Aorta (tissue), 5 donors: ENCODE results near the gene C10orf67. TPM values are rescaled to one million over a fixed set of nuclear protein-coding genes. Genes with fewer than 3 reads are reported as not detected.

Experiments used
- ATAC-seq: fragments of 200-7000 bp; cut with Tn5 transposase; one replicate; pipeline ENCODE4 v1.9.1; 2022; ENCODE audit warnings: moderate library complexity; ENCODE audit not compliant: low FRiP score
- DNase-seq, 2 donors: peaks; one replicate each; pipeline ENCODE4 v3.0.0-alpha.2; 2020
- H3K27ac ChIP-seq, 2 donors: one replicate each; pipeline ENCODE4 v1.5.1; 2013; ENCODE audit warnings: low read length in 2 of 2, mild to moderate bottlenecking in 2 of 2, moderate library complexity in 2 of 2, control low read depth in 1 of 2, inconsistent platforms in 1 of 2, low read depth in 1 of 2
- H3K27me3 ChIP-seq, 2 donors: one replicate each; pipeline ENCODE4 v1.6.1; 2013; ENCODE audit warnings: control low read depth in 1 of 2, low read length in 1 of 2, mild to moderate bottlenecking in 1 of 2, moderate library complexity in 1 of 2; ENCODE audit not compliant: insufficient read depth in 2 of 2, control insufficient read depth in 1 of 2
- H3K36me3 ChIP-seq, 2 donors: one replicate each; pipeline ENCODE4 v1.6.1; 2013; ENCODE audit warnings: control low read depth in 1 of 2, low read length in 1 of 2, mild to moderate bottlenecking in 1 of 2; ENCODE audit not compliant: insufficient read depth in 2 of 2, control insufficient read depth in 1 of 2
- H3K4me1 ChIP-seq, 2 donors: one replicate each; pipeline ENCODE4 v1.6.1; 2013; ENCODE audit warnings: low read length in 2 of 2, control low read depth in 1 of 2, mild to moderate bottlenecking in 1 of 2, moderate library complexity in 1 of 2; ENCODE audit not compliant: insufficient read depth in 2 of 2, control insufficient read depth in 1 of 2
- H3K4me3 ChIP-seq, 2 donors: one replicate each; pipeline ENCODE4 v1.5.1; 2013; ENCODE audit warnings: low read length in 2 of 2, control low read depth in 1 of 2, mild to moderate bottlenecking in 1 of 2
- H3K9me3 ChIP-seq: one replicate; pipeline ENCODE4 v1.6.1; 2013; ENCODE audit warnings: mild to moderate bottlenecking, low read length; ENCODE audit not compliant: control insufficient read depth
- WGBS, 2 donors: extraction: QIAGEN DNeasy Blood & Tissue Kit; methylation state at CpG; one replicate each; pipeline ENCODE4 v1.1.7; 2013; 5-methylcytosine and 5-hydroxymethylcytosine counted together
- intact Hi-C, 2 donors: fragments of 100-400 bp; cut with DNase I; formaldehyde crosslinking; loops; one replicate each; pipeline versions ENCODE4 v1.14.2 to v1.15.0; 2022
- polyA plus RNA-seq, 2 donors: library from polyadenylated mRNA; stranded (reverse); fragments of 200-250 nt; gene quantifications; one replicate each; pipeline ENCODE4 v1.2.3, GENCODE V29; 2013
- total RNA-seq, 2 donors: library from RNA; stranded (reverse); fragmentation: NEBNext Ultra II Directional; extraction: Animal tissue kit (Norgen Biotek cat#: 25700); gene quantifications; one replicate each; pipeline ENCODE4 v1.2.1, GENCODE V29; 2021
- donor health status: healthy with polysubstance abuse.
- donor health status: Bipolar disorder and iron deficiency.
- donor health status: DM: no; HTN: no; CAD: no.
- donor health status: DM: no; HTN: no; CAD: no.
- donor health status: DM: yes; HTN: yes; CAD: no.

C10orf67 gene
- total and polyA plus RNA-seq, 4 donors, result not detected

- Histone ChIP-seq H3K27ac (no peak overlapping the region), H3K27me3 (no peaks in the 10 kb centered on the region), H3K4me1 (no peaks in the 10 kb centered on the region), H3K9me3 (no peaks in the 10 kb centered on the region), H3K36me3 (no peaks in the 10 kb centered on the region), H3K4me3 (no peak overlapping the region)
- WGBS, 2 donors, result 58 to 67% methylated on average over 3 of the region's 3 CpGs
- DNase-seq, result no peak
- ATAC-seq, result no peak
- intact Hi-C loops, result no loop called here
These were observed 35.1 kb upstream of the C10orf67 start for GRCh38 chr10:23379686-23380085.

- ATAC-seq, result no peak
- no peak overlapping the region for H3K4me3 ChIP-seq
- DNase-seq, result peak in 1 of 2 donors; percentile 56
- no peak overlapping the region for H3K27ac ChIP-seq
- intact Hi-C loops, result no loop called here
- 83 to 86% methylated on average over 3 of the region's 3 CpGs for WGBS, 2 donors
- H3K36me3 ChIP-seq, result no peaks in the 10 kb centered on the region
- H3K27me3 ChIP-seq, result no peaks in the 10 kb centered on the region
- H3K4me1 ChIP-seq, result no peaks in the 10 kb centered on the region
- no peaks in the 10 kb centered on the region for H3K9me3 ChIP-seq
These were observed 31.6 kb upstream of the C10orf67 start for GRCh38 chr10:23376229-23376655.

- intact Hi-C loops, result no loop called here
- H3K27ac ChIP-seq, result no peak overlapping the region
- no peaks in the 10 kb centered on the region for H3K9me3 ChIP-seq
- ATAC-seq (no peak), DNase-seq (no peak)
- no peaks in the 10 kb centered on the region for H3K36me3 ChIP-seq
- no peak overlapping the region for H3K4me3 ChIP-seq
- H3K4me1 ChIP-seq, result no peaks in the 10 kb centered on the region
- WGBS, 2 donors, result 88 to 90% methylated on average over 4 of the region's 4 CpGs
- H3K27me3 ChIP-seq, result no peaks in the 10 kb centered on the region
These were observed 30.8 kb upstream of the C10orf67 start for GRCh38 chr10:23375366-23375765.

- H3K4me1 ChIP-seq, result no peaks in the 10 kb centered on the region
- no peaks in the 10 kb centered on the region for H3K9me3 ChIP-seq
- no peaks in the 10 kb centered on the region for H3K36me3 ChIP-seq
- H3K4me3 ChIP-seq, result no peak overlapping the region
- intact Hi-C loops, result no loop called here
- DNase-seq (no peak), ATAC-seq (no peak)
- 55 to 82% methylated on average over 1 of the region's 1 CpG for WGBS, 2 donors
- no peak overlapping the region for H3K27ac ChIP-seq
- no peaks in the 10 kb centered on the region for H3K27me3 ChIP-seq
These were observed 28.6 kb upstream of the C10orf67 start for GRCh38 chr10:23373156-23373555.

GRCh38 chr10:23371073-23371472 is 26.5 kb upstream of the C10orf67 start:
- Histone ChIP-seq H3K27me3 (no peaks in the 10 kb centered on the region), H3K27ac (no peak overlapping the region), H3K4me1 (no peaks in the 10 kb centered on the region), H3K4me3 (no peak overlapping the region), H3K9me3 (no peaks in the 10 kb centered on the region), H3K36me3 (no peaks in the 10 kb centered on the region)
- intact Hi-C loops, result no loop called here
- DNase-seq (no peak), ATAC-seq (no peak)
- 73 to 75% methylated on average over 1 of the region's 1 CpG for WGBS, 2 donors

- no peaks in the 10 kb centered on the region for H3K9me3 ChIP-seq
- ATAC-seq (no peak), DNase-seq (no peak)
- H3K4me1 ChIP-seq, result no peaks in the 10 kb centered on the region
- intact Hi-C loops, result no loop called here
- no peaks in the 10 kb centered on the region for H3K36me3 ChIP-seq
- H3K4me3 ChIP-seq, result no peak overlapping the region
- no peaks in the 10 kb centered on the region for H3K27me3 ChIP-seq
- WGBS, 2 donors, result 23% methylated on average over 3 of the region's 3 CpGs
- H3K27ac ChIP-seq, result no peak overlapping the region
These were observed 25.5 kb upstream of the C10orf67 start for GRCh38 chr10:23370106-23370505.

GRCh38 chr10:23368816-23369640 is 24.4 kb upstream of the C10orf67 start:
- H3K27ac ChIP-seq, result no peak overlapping the region
- no peaks in the 10 kb centered on the region for H3K9me3 ChIP-seq
- WGBS, 2 donors, result 48 to 51% methylated on average over 7 of the region's 7 CpGs
- no peak for ATAC-seq
- intact Hi-C loops, result no loop called here
- no peaks in the 10 kb centered on the region for H3K27me3 ChIP-seq
- H3K36me3 ChIP-seq, result no peaks in the 10 kb centered on the region
- no peak for DNase-seq
- no peaks in the 10 kb centered on the region for H3K4me1 ChIP-seq
- no peak overlapping the region for H3K4me3 ChIP-seq

- intact Hi-C loops, result no loop called here
- Histone ChIP-seq H3K4me1 (no peaks in the 10 kb centered on the region), H3K9me3 (no peaks in the 10 kb centered on the region), H3K27ac (no peak overlapping the region), H3K36me3 (no peaks in the 10 kb centered on the region), H3K27me3 (no peaks in the 10 kb centered on the region), H3K4me3 (no peak overlapping the region)
- DNase-seq (no peak), ATAC-seq (no peak)
- WGBS, 2 donors, result 70 to 74% methylated on average over 6 of the region's 6 CpGs
These were observed 23.4 kb upstream of the C10orf67 start for GRCh38 chr10:23367896-23368595.
